A549 (cell line): ENCODE results near the gene SGTB. TPM values are rescaled to one million over a fixed set of nuclear protein-coding genes. Genes with fewer than 3 reads are reported as not detected.

Experiments
- ATAC-seq, 2 experiments: fragments of 200-7000 bp in 1 of 2; fragments of >200 bp in 1 of 2; cut with Nextera tagmentation in 1 of 2; cut with Tn5 transposase in 1 of 2; 3 replicates each; pipeline versions ENCODE4 v1.8.0 to v1.9.1; 2018 to 2020; ENCODE audit warnings: mild to moderate bottlenecking in 1 of 2, moderate library complexity in 1 of 2
- CTCF ChIA-PET: fragments of 300-600 bp; sonication (Branson Sonifier 250); formaldehyde crosslinking; extraction: SDS; loops from one replicate; lab custom pipeline; 2021; ENCODE audit warnings: antibody characterized with exemption, inconsistent platforms; lab: Yijun Ruan, JAX
- POLR2A ChIA-PET: fragments of 350-600 bp; formaldehyde crosslinking; extraction: SDS; loops from one replicate; lab custom pipeline; 2021; ENCODE audit warnings: antibody characterized with exemption, inconsistent platforms; lab: Yijun Ruan, JAX
- DNase-seq, 2 experiments: peaks; one replicate each; pipeline versions ENCODE4 v3.0.0 to v3.0.0-alpha.2; 2011 to 2016; ENCODE audit warnings: low read depth in 1 of 2, low spot score in 1 of 2
- FAIRE-seq: peaks from 2 replicates; lab custom pipeline; 2011; peaks lifted over from hg19 to GRCh38; lab: Jason Lieb, UNC
- H3K27ac ChIP-seq, 2 experiments: fragments of >200 bp; sonication (Bioruptor Twin); formaldehyde crosslinking; 3 replicates each; pipeline ENCODE4 v1.5.1; 2016 to 2017
- H3K4me1 ChIP-seq: fragments of >200 bp; sonication (Bioruptor Twin); formaldehyde crosslinking; 3 replicates; pipeline ENCODE4 v1.6.1; 2016
- H3K4me2 ChIP-seq: fragments of >200 bp; sonication (Bioruptor Twin); formaldehyde crosslinking; 3 replicates; pipeline ENCODE4 v1.6.1; 2016
- H3K4me3 ChIP-seq: fragments of >200 bp; sonication (Bioruptor Twin); formaldehyde crosslinking; 3 replicates; pipeline ENCODE4 v1.5.1; 2016
- H3K9me3 ChIP-seq: fragments of >200 bp; sonication (Bioruptor Twin); formaldehyde crosslinking; 3 replicates; pipeline ENCODE4 v1.6.1; 2016
- BCL3 ChIP-seq: fragments of >200 bp; sonication (Bioruptor Twin); formaldehyde crosslinking; IDR thresholded peaks from 3 replicates; pipeline ENCODE4 v1.6.1; 2016
- BHLHE40 ChIP-seq: IDR thresholded peaks from 2 replicates; pipeline ENCODE4 v1.6.1; 2012; ENCODE audit warnings: low read depth, low read length, inconsistent platforms
- CBX8 ChIP-seq: fragments of 200-600 bp; sonication (generic); IDR thresholded peaks from 2 replicates; pipeline ENCODE4 v1.6.1; 2016
- CHD2 ChIP-seq: fragments of 150-350 bp; IDR thresholded peaks from 2 replicates; pipeline ENCODE4 v1.6.1; 2014; ENCODE audit warnings: low read length; ENCODE audit not compliant: partially characterized antibody
- CHD4 ChIP-seq: fragments of 200-600 bp; sonication (generic); IDR thresholded peaks from 2 replicates; pipeline ENCODE4 v1.6.1; 2016; ENCODE audit warnings: antibody characterized with exemption, mild to moderate bottlenecking, borderline replicate concordance
- EHF ChIP-seq: fragments of 250-450 bp; sonication (Bioruptor Pico); IDR thresholded peaks from 2 replicates; pipeline ENCODE4 v1.5.0; 2020; ENCODE audit warnings: mild to moderate bottlenecking
- EP300 ChIP-seq, 2 experiments: fragments of >200 bp; sonication (Bioruptor Twin); formaldehyde crosslinking; IDR thresholded peaks; 2 replicates in 1 of 2; 3 replicates in 1 of 2; pipeline ENCODE4 v1.6.1; 2016 to 2017
- FOSB ChIP-seq: fragments of 250-450 bp; sonication (Bioruptor Pico); IDR thresholded peaks from 2 replicates; pipeline ENCODE4 v1.5.0; 2020; ENCODE audit warnings: mild to moderate bottlenecking, moderate library complexity
- FOSL2 ChIP-seq, 2 experiments: fragments of 450-650 bp in 1 of 2; fragments of >200 bp in 1 of 2; sonication (Bioruptor Twin) in 1 of 2; formaldehyde crosslinking; IDR thresholded peaks; 2 replicates each; pipeline versions ENCODE4 v1.5.0 to v1.6.1; 2016 to 2020; ENCODE audit warnings: mild to moderate bottlenecking in 1 of 2, moderate library complexity in 1 of 2
- GATA3 ChIP-seq: IDR thresholded peaks from 2 replicates; pipeline ENCODE4 v1.6.1; 2012; ENCODE audit warnings: borderline replicate concordance
- HES2 ChIP-seq: fragments of >200 bp; sonication (Bioruptor Twin); formaldehyde crosslinking; IDR thresholded peaks from 2 replicates; pipeline ENCODE4 v1.6.1; 2016
- KDM5A ChIP-seq: fragments of 200-600 bp; sonication (generic); IDR thresholded peaks from 2 replicates; pipeline ENCODE4 v1.6.1; 2016; ENCODE audit warnings: antibody characterized with exemption, mild to moderate bottlenecking
- MAFK ChIP-seq: fragments of 450-650 bp; IDR thresholded peaks from 2 replicates; pipeline ENCODE4 v1.6.1; 2014; ENCODE audit not compliant: partially characterized antibody
- MAX ChIP-seq: IDR thresholded peaks from 2 replicates; pipeline ENCODE4 v1.6.1; 2012
- NR3C1 ChIP-seq: fragments of >200 bp; sonication (Bioruptor Twin); formaldehyde crosslinking; IDR thresholded peaks from 3 replicates; pipeline ENCODE4 v1.6.1; 2017
- POLR2A ChIP-seq: IDR thresholded peaks from 2 replicates; pipeline ENCODE4 v1.6.1; 2012; ENCODE audit warnings: mild to moderate bottlenecking, low read length
- RAD21 ChIP-seq, 2 experiments: fragments of >200 bp in 1 of 2; sonication (Bioruptor Twin) in 1 of 2; formaldehyde crosslinking in 1 of 2; IDR thresholded peaks in 1 of 2; conservative IDR thresholded peaks in 1 of 2; 2 replicates in 1 of 2; 3 replicates in 1 of 2; pipeline ENCODE4 v1.6.1; 2012 to 2018; ENCODE audit warnings: inconsistent platforms in 1 of 2
- RARB ChIP-seq: fragments of 250-450 bp; sonication (Bioruptor Pico); IDR thresholded peaks from 2 replicates; pipeline ENCODE4 v1.8.0; 2021; ENCODE audit warnings: mild to moderate bottlenecking, moderate library complexity
- RCOR1 ChIP-seq: fragments of 150-350 bp; IDR thresholded peaks from 2 replicates; pipeline ENCODE4 v1.6.1; 2014; ENCODE audit warnings: antibody characterized with exemption, low read length, low read depth
- RNF2 ChIP-seq: fragments of 200-600 bp; sonication (generic); IDR thresholded peaks from 2 replicates; pipeline ENCODE4 v1.6.1; 2016; ENCODE audit warnings: low read depth, mild to moderate bottlenecking, antibody characterized with exemption, moderate library complexity, borderline replicate concordance
- SMC3 ChIP-seq: fragments of >200 bp; sonication (Bioruptor Twin); formaldehyde crosslinking; IDR thresholded peaks from 3 replicates; pipeline ENCODE4 v1.6.1; 2018; ENCODE audit warnings: inconsistent platforms
- TFCP2L1 ChIP-seq: fragments of 250-450 bp; sonication (Bioruptor Pico); IDR thresholded peaks from 2 replicates; pipeline ENCODE4 v1.5.0; 2021; ENCODE audit warnings: mild to moderate bottlenecking
- TP53 ChIP-seq: fragments of 250-450 bp; sonication (Bioruptor Pico); IDR thresholded peaks from 2 replicates; pipeline ENCODE4 v1.5.0; 2021; ENCODE audit warnings: mild to moderate bottlenecking, moderate library complexity
- ZC3H11A ChIP-seq: fragments of 450-650 bp; IDR thresholded peaks from 2 replicates; pipeline ENCODE4 v1.6.1; 2014; ENCODE audit warnings: antibody characterized with exemption, mild to moderate bottlenecking
- ZNF302 ChIP-seq: fragments of 250-450 bp; sonication (Bioruptor Pico); IDR thresholded peaks from 2 replicates; pipeline ENCODE4 v1.9.0; 2021; ENCODE audit warnings: inconsistent platforms, mild to moderate bottlenecking, moderate library complexity
- ZSCAN20 ChIP-seq: fragments of 250-450 bp; sonication (Bioruptor Pico); IDR thresholded peaks from 2 replicates; pipeline ENCODE4 v1.8.0; 2022; ENCODE audit warnings: mild to moderate bottlenecking, moderate library complexity
- WGBS: methylation state at CpG from one replicate; pipeline ENCODE4 v1.1.6; 2017; ENCODE audit errors: missing lambda C conversion rate; 5-methylcytosine and 5-hydroxymethylcytosine counted together
- polyA plus RNA-seq, 4 experiments: library from polyadenylated mRNA; depleted of rRNA in 3 of 4; stranded (reverse); fragments of >200 nt; fragmentation: RNase III in 1 of 4; extraction: RNeasy Plus Mini Kit Qiagen cat#74134 plus additional on column Dnase treatment in 1 of 4; gene quantifications; 2 replicates in 3 of 4; 3 replicates in 1 of 4; pipeline ENCODE4 v1.2.3, GENCODE V29; 2011 to 2017

SGTB gene
- polyA plus RNA-seq, 2 of the 4 experiments (the other 2 are of a cell fraction) = 8.6 to 17.4 TPM

GRCh38 chr5:65767565-65767964, 45.7 kb upstream of the SGTB start:
- FAIRE-seq (no peak), DNase-seq (no peak), ATAC-seq (no peak)
- POLR2A ChIA-PET = no interaction called here
- Histone ChIP-seq H3K27ac (no peak overlapping the region), H3K4me2 (no peak overlapping the region), H3K4me3 (no peak overlapping the region), H3K9me3 (no peaks in the 10 kb centered on the region), H3K4me1 (peaks cover 21% of the 10 kb centered on the region)
- CTCF ChIA-PET = no interaction called here
- TF ChIP-seq MAX = no peak
- no peak for TF ChIP-seq ZC3H11A
- TF ChIP-seq GATA3 = no peak
- TF ChIP-seq RARB (CRISPR knock-in tag) = no peak
- no peak for TF ChIP-seq ZSCAN20 (CRISPR knock-in tag)
- TF ChIP-seq FOSB (CRISPR knock-in tag) = no peak
- no peak for TF ChIP-seq EHF (CRISPR knock-in tag)
- no peak for TF ChIP-seq CHD4
- TF ChIP-seq POLR2A = no peak
- no peak for TF ChIP-seq FOSL2 (IDR thresholded peaks at IDR 0.05)
- TF ChIP-seq FOSL2 (CRISPR knock-in tag; IDR thresholded peaks at IDR 0.05) = no peak
- no peak for TF ChIP-seq SMC3
- TF ChIP-seq CBX8 = no peak
- no peak for TF ChIP-seq KDM5A
- TF ChIP-seq CHD2 = no peak
- TF ChIP-seq BHLHE40 = no peak
- no peak for TF ChIP-seq HES2
- TF ChIP-seq NR3C1 = no peak
- WGBS = 94% methylated on average over 1 of the region's 1 CpG

GRCh38 chr5:65766781-65767180, 44.9 kb upstream of the SGTB start:
- Histone ChIP-seq H3K4me1 (peaks cover 25% of the 10 kb centered on the region), H3K4me2 (no peak overlapping the region), H3K27ac (no peak overlapping the region), H3K4me3 (no peak overlapping the region), H3K9me3 (no peaks in the 10 kb centered on the region)
- CTCF ChIA-PET = no interaction called here
- POLR2A ChIA-PET = no interaction called here
- FAIRE-seq = no peak
- DNase-seq = no peak
- TF ChIP-seq ZC3H11A = no peak
- 100% methylated on average over 2 of the region's 2 CpGs for WGBS
- ATAC-seq = no peak

GRCh38 chr5:65766175-65766574, 44.3 kb upstream of the SGTB start:
- Histone ChIP-seq H3K4me3 (no peak overlapping the region), H3K4me1 (peaks cover 25% of the 10 kb centered on the region), H3K27ac (no peak overlapping the region), H3K4me2 (no peak overlapping the region), H3K9me3 (no peaks in the 10 kb centered on the region)
- ATAC-seq = no peak
- no peak for DNase-seq
- ChIA-PET CTCF (no interaction called here), POLR2A (no interaction called here)
- 67% methylated on average over 2 of the region's 2 CpGs for WGBS
- no peak for TF ChIP-seq EP300 (IDR thresholded peaks at IDR 0.05)
- TF ChIP-seq ZNF302 (CRISPR knock-in tag) = no peak
- TF ChIP-seq CHD2 = no peak
- TF ChIP-seq TFCP2L1 = no peak
- no peak for TF ChIP-seq BCL3
- TF ChIP-seq BHLHE40 = no peak
- no peak for TF ChIP-seq ZC3H11A
- TF ChIP-seq RAD21 (conservative IDR thresholded peaks at IDR 0.05 in 1 of 2, IDR thresholded peaks at IDR 0.05 in 1 of 2) = no peak
- TF ChIP-seq RNF2 = no peak
- no peak for TF ChIP-seq TP53 (CRISPR knock-in tag)
- no peak for TF ChIP-seq POLR2A
- no peak for TF ChIP-seq EHF (CRISPR knock-in tag)
- TF ChIP-seq CHD4 = no peak
- no peak for TF ChIP-seq MAFK
- TF ChIP-seq RCOR1 = no peak
- no peak for FAIRE-seq
